GM13977 (cell line): Measurements from ENCODE around the gene HSD17B10.

Experiments
- DNase-seq: peaks from one replicate; pipeline ENCODE4 v3.0.0; 2012; ENCODE audit warnings: low spot score
- in situ Hi-C: fragments of 300-500 bp; cut with MboI; formaldehyde crosslinking; loops from one replicate; pipeline ENCODE4 v1.12.0; 2022; ENCODE audit warnings: low sequenced_read_pairs, low pct_unique_long_range_greater_than_20kb, mixed read lengths, inconsistent platforms; ENCODE audit not compliant: unreplicated experiment
- TF ChIP-seq, protein P1 (sequence below): IDR thresholded peaks from 2 replicates; pipeline ENCODE4 v1.5.1; 2012; ENCODE audit warnings: mild to moderate bottlenecking, control low read depth; ENCODE audit not compliant: insufficient read depth; ENCODE audit errors: extremely low read depth, missing control alignments

Gene HSD17B10

DNA sequence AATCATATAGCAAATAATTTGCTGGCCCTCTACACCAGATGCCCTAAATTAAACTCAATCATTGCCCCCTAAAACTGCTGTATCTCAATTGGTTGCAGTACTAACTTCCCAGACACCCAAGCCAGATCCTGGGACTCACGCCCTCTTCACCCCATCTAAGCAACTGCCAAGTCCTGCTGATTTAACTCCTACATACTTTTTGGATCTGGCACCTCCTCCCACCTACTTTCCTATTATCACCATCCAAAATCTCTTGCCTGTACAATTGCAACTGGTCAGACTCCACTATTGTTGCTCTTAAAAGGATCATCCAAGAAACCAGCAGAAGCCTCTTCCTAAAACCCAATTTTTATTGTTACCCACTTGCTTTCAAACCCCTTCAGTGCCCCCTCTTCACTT, 4.7 kb upstream of the HSD17B10 start:
- in situ Hi-C loops = no loop called here
- DNase-seq = no peak
- TF ChIP-seq, protein P1, sequence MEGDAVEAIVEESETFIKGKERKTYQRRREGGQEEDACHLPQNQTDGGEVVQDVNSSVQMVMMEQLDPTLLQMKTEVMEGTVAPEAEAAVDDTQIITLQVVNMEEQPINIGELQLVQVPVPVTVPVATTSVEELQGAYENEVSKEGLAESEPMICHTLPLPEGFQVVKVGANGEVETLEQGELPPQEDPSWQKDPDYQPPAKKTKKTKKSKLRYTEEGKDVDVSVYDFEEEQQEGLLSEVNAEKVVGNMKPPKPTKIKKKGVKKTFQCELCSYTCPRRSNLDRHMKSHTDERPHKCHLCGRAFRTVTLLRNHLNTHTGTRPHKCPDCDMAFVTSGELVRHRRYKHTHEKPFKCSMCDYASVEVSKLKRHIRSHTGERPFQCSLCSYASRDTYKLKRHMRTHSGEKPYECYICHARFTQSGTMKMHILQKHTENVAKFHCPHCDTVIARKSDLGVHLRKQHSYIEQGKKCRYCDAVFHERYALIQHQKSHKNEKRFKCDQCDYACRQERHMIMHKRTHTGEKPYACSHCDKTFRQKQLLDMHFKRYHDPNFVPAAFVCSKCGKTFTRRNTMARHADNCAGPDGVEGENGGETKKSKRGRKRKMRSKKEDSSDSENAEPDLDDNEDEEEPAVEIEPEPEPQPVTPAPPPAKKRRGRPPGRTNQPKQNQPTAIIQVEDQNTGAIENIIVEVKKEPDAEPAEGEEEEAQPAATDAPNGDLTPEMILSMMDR = no peak

DNA sequence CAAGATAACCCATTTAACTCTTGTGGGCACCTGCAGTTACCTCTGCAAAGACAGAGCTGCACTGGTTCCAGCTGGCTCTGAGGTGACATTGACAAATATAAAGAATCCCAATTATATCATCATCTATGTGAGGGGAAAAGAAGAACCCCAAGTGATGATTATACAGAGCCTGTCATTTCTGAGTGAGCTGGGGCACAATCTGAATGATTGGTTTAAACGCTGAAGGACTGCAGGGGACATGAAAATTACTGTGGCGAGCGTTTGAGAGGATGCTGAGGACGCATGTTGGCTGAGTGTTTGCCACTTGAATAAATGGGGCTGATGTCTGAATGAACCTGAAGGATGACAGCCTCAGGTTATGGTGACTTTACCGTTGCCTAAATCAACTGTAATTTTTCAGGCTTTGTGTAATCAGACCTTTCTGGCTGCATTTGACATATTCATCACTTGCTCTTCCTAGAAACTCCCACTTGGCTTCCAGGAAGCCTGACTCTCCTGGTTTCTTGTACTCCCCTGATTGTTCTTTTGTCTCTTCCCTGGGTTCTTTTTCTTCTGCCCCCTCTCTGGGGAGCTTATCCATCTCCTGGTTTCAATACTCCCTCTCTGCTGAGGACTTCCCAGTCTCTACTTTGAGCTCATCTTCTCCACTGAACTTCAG, 4.1 kb upstream of the HSD17B10 start:
- TF ChIP-seq, protein P1 = no peak
- peak; percentile 8 for DNase-seq
- in situ Hi-C loops = no loop called here

DNA sequence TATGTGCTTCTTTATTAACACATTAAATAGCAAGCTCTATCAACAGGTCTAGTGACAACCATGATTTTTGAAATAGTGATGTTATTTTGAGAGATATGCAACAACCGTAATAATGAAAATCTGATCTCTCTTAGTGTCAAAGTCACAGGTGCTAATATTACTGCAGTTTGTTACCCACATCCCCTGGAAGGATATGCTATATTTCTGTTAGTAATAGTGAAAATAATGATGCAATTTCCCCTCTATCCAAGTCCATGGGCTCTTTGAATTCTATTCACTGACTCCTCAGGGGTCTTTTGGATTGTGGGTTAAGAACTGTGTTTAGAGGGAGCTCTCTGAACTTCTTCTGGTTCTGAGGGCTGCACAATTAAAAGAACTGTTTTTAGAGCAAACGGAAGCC, 3.0 kb upstream of the HSD17B10 start:
- in situ Hi-C loops = no loop called here
- peak; percentile 44 for DNase-seq
- TF ChIP-seq, protein P1 = no peak

DNA sequence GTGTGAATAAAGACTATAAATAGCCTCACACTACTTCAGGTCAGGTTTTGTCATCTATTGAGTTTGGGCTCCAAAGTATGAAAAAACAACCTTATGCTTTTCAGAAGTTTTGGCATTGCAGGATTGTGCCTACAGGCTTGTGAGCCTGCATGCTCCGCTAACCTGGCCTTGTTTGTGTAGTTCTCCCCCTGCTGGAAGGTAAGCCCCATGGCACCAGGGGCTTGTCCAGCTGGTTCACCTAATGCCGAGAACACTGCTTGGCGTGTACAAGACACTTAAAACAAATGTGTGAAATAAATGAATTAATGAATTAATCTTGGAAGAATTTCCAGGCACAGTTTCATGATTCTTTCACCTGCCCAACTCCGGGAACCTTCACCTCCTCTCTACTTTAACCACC, 1.8 kb upstream of the HSD17B10 start:
- in situ Hi-C loops = no loop called here
- peak; percentile 86 for DNase-seq
- TF ChIP-seq, protein P1 = peak; percentile 93

DNA sequence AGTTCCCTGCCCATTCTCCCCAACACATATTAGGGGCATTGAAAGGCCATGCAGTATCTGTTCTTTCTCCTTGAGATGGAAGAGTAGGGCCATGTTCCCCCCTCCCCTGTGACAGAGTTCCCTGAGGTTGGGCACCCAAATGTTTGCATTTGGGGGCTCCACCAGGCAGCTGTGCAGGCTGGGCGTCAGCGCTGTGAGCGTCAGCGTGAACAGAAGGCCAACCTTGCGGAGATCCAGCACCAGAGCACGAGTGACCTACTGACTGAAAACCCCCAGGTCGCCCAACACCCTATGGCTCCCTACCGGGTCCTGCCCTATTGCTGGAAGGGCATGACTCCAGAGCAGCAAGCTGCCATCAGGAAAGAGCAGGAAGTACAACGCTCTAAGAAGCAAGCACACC, 3.9 kb downstream of the HSD17B10 start:
- TF ChIP-seq, protein P1 = no peak
- no peak for DNase-seq
- in situ Hi-C loops = no loop called here

DNA sequence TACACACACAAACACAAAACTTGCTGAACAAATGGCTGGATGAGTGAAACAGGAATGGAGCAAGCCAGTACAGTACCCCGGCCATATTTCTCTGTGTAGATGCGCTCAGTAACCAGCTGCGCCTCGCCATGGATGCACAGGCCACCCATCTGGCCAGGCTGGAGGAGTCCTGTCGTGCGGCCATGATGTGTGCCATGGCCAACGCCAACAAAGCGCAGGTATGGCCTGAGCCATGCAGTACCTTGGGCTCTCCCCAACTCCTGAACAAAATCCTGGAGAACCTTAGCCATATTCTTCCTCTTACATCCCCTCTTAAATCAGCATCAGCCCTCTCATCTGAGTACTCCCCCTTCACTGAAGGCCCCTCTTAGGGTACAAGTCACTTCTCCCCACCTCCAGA, 4.4 kb downstream of the HSD17B10 start:
- no peak for DNase-seq
- TF ChIP-seq, protein P1 = no peak
- in situ Hi-C loops = no loop called here
